Activated T-helper 2 cell treated with anti-CD3 and anti-CD28 coated beads, Interferon-gamma antibody, Interleukin-2, Interleukin-4, amounts not matched to agents 10 μg/mL and 5 μg/mL and 100 μg/mL, durations not matched to agents 14 hours and 24 hours and 36 hours (primary cell): ENCODE results near the gene REPS1. TPM values are rescaled to one million over a fixed set of nuclear protein-coding genes. Genes with fewer than 3 reads are reported as not detected.

Source experiments
- total RNA-seq: library from RNA; stranded (reverse); gene quantifications from 2 replicates; pipeline ENCODE4 v1.2.3, GENCODE V29; 2022

Gene REPS1
- total RNA-seq, 1 donor from 2014 or later, result 99.8 TPM

Other genes starting within 250 kb of the REPS1 start
- gene CCDC28A, start 214.5 kb downstream of the REPS1 start, total RNA-seq, result 18.2 and 19.2 TPM in 2 replicates
- gene ECT2L, start 192.2 kb downstream of the REPS1 start, total RNA-seq, result not detected in 2 replicates
- 151 and 161 TPM in 2 replicates for gene ABRACL, start 40.5 kb upstream of the REPS1 start, total RNA-seq
- 33.6 and 36.9 TPM in 2 replicates for gene HECA, start 146.8 kb upstream of the REPS1 start, total RNA-seq